K562 (cell line): ENCODE results near the gene RFPL4A. TPM values are rescaled to one million over a fixed set of nuclear protein-coding genes. Genes with fewer than 3 reads are reported as not detected.
A peak's percentile ranks its signal among the peaks of the same experiment; 100 is the strongest.

Experiments used
- ATAC-seq: fragments of 200-7000 bp; cut with Tn5 transposase; 3 replicates; pipeline ENCODE4 v1.9.1; 2020; ENCODE audit warnings: moderate library complexity
- BruUV-seq: library from RNA; stranded (reverse); fragments of 400-500 nt; replicated peaks from 2 replicates; lab custom pipeline; 2021; lab: Mats Ljungman, UMichigan
- CTCF ChIA-PET: fragments of 300-600 bp; formaldehyde crosslinking; extraction: SDS; loops from one replicate; lab custom pipeline; 2021; ENCODE audit warnings: low intra/inter-chr PET ratio; lab: Yijun Ruan, JAX
- POLR2A ChIA-PET: fragments of 300-600, 350-650 bp; sonication (Branson Sonifier 250); formaldehyde crosslinking; extraction: SDS; loops from one replicate; lab custom pipeline; 2021; ENCODE audit warnings: antibody characterized with exemption, inconsistent platforms; lab: Yijun Ruan, JAX
- DNase-seq, 4 experiments: peaks; one replicate each; pipeline versions ENCODE4 v3.0.0 to v3.0.0-alpha.2; 2011 to 2018; ENCODE audit warnings: low spot score in 3 of 4, mixed read lengths in 3 of 4; ENCODE audit errors: extremely low read depth in 1 of 4
- FAIRE-seq: peaks from 2 replicates; lab custom pipeline; 2011; peaks lifted over from hg19 to GRCh38; lab: Jason Lieb, UNC
- H2AFZ ChIP-seq: 2 replicates; pipeline ENCODE4 v1.6.0; 2011; ENCODE audit warnings: low read depth, low read length, control low read depth, inconsistent platforms
- H3K27ac ChIP-seq: fragments of 200-600 bp; 3 replicates; pipeline ENCODE4 v1.8.0; 2011; ENCODE audit warnings: low read depth, mild to moderate bottlenecking, control low read depth, inconsistent platforms, low read length, moderate library complexity, mixed read lengths; ENCODE audit errors: extremely low read depth
- H3K27me3 ChIP-seq, 2 experiments: fragments of 300-600 bp in 1 of 2; 2 replicates in 1 of 2; 3 replicates in 1 of 2; pipeline versions ENCODE4 v1.6.0 to v1.8.0; 2011; ENCODE audit warnings: inconsistent platforms in 2 of 2, low read length in 2 of 2, mild to moderate bottlenecking in 1 of 2, mixed read lengths in 1 of 2, moderate library complexity in 1 of 2; ENCODE audit not compliant: control insufficient read depth in 2 of 2, insufficient read depth in 2 of 2
- H3K36me3 ChIP-seq: fragments of 300-600 bp; 3 replicates; pipeline ENCODE4 v1.8.0; 2011; ENCODE audit warnings: mild to moderate bottlenecking, low read length, inconsistent platforms; ENCODE audit not compliant: control insufficient read depth, insufficient read depth
- H3K4me1 ChIP-seq, 2 experiments: fragments of 200-600 bp in 1 of 2; replicated peaks in 1 of 2; 2 replicates in 1 of 2; 3 replicates in 1 of 2; pipeline versions ENCODE4 v1.5.1 to v1.8.0; 2011; ENCODE audit warnings: inconsistent platforms in 2 of 2, low read length in 2 of 2, mild to moderate bottlenecking in 1 of 2, mixed read lengths in 1 of 2, moderate library complexity in 1 of 2; ENCODE audit not compliant: control insufficient read depth in 2 of 2, insufficient read depth in 2 of 2
- H3K4me2 ChIP-seq: 2 replicates; pipeline ENCODE4 v1.6.1; 2011; ENCODE audit warnings: low read length, control low read depth, inconsistent platforms, mixed read lengths; ENCODE audit not compliant: insufficient read depth
- H3K4me3 ChIP-seq: fragments of 200-600 bp; sonication (generic), shearing (Covaris generic); 2 replicates; pipeline ENCODE4 v1.5.1; 2016; ENCODE audit warnings: control low read depth, inconsistent platforms
- H3K79me2 ChIP-seq: fragments of 200-600 bp; 3 replicates; pipeline ENCODE4 v1.8.0; 2011; ENCODE audit warnings: low read length, inconsistent platforms; ENCODE audit not compliant: control insufficient read depth, insufficient read depth
- H3K9ac ChIP-seq, 2 experiments: 2 replicates each; pipeline versions ENCODE4 v1.6.0 to v1.6.1; 2011; ENCODE audit warnings: low read depth in 2 of 2, low read length in 2 of 2, control low read depth in 1 of 2, inconsistent platforms in 1 of 2, mild to moderate bottlenecking in 1 of 2, mixed read lengths in 1 of 2; ENCODE audit not compliant: insufficient read depth in 1 of 2
- H3K9me1 ChIP-seq: one replicate; pipeline ENCODE4 v1.6.0; 2011; ENCODE audit warnings: inconsistent platforms, mild to moderate bottlenecking, low read length, moderate library complexity; ENCODE audit not compliant: control insufficient read depth, insufficient read depth
- H3K9me3 ChIP-seq: replicated peaks from 2 replicates; pipeline ENCODE4 v1.5.1; 2011; ENCODE audit warnings: low read depth, low read length, inconsistent platforms; ENCODE audit not compliant: control insufficient read depth, insufficient read depth
- H4K20me1 ChIP-seq: replicated peaks from 2 replicates; pipeline ENCODE4 v1.6.1; 2011; ENCODE audit warnings: low read length, inconsistent platforms, mixed read lengths; ENCODE audit not compliant: control insufficient read depth, insufficient read depth
- HNRNPUL1 ChIP-seq: fragments of 200-400 bp; formaldehyde crosslinking; IDR thresholded peaks from 2 replicates; pipeline ENCODE4 v1.6.1; 2017; ENCODE audit warnings: low read length
- JUND ChIP-seq, 2 experiments: IDR thresholded peaks; 2 replicates in 1 of 2; 3 replicates in 1 of 2; pipeline ENCODE4 v1.6.1; 2011; ENCODE audit warnings: borderline replicate concordance in 2 of 2, low read depth in 2 of 2, low read length in 2 of 2, improper control_type of control experiment in 1 of 2, missing biosample characterization in 1 of 2, missing genetic modification characterization in 1 of 2, missing genetic modification reagents in 1 of 2
- LCOR ChIP-seq: sonication (generic); formaldehyde crosslinking; IDR thresholded peaks from 2 replicates; pipeline ENCODE4 v1.8.0; 2022; ENCODE audit warnings: mild to moderate bottlenecking, missing genetic modification reagents
- MLLT1 ChIP-seq, 2 experiments: fragments of 450-650 bp; IDR thresholded peaks; 2 replicates each; pipeline ENCODE4 v1.6.1; 2016
- SIX5 ChIP-seq, 2 experiments: IDR thresholded peaks; 2 replicates each; pipeline ENCODE4 v1.6.1; 2011; ENCODE audit warnings: low read length in 2 of 2, borderline replicate concordance in 1 of 2, low read depth in 1 of 2, mild to moderate bottlenecking in 1 of 2, moderate library complexity in 1 of 2; ENCODE audit not compliant: insufficient read depth in 1 of 2
- SMC3 ChIP-seq: conservative IDR thresholded peaks from 2 replicates; pipeline ENCODE4 v1.6.1; 2011; ENCODE audit warnings: low read depth, low read length, improper control_type of control experiment; ENCODE audit not compliant: insufficient read depth
- ZNF445 ChIP-seq: fragments of 250-450 bp; sonication (Bioruptor Pico); IDR thresholded peaks from 2 replicates; pipeline ENCODE4 v1.4.0; 2020; ENCODE audit warnings: low read depth, mild to moderate bottlenecking, moderate library complexity
- WGBS: fragments of 100-300 bp; shearing (Covaris generic); methylation state at CpG from one replicate; pipeline ENCODE4 v1.1.6; 2016; ENCODE audit warnings: low coverage, mixed read lengths; ENCODE audit not compliant: insufficient coverage; ENCODE audit errors: missing lambda C conversion rate; 5-methylcytosine and 5-hydroxymethylcytosine counted together
- in situ Hi-C: fragments of 300-500 bp; cut with MboI; formaldehyde crosslinking; loops from 4 replicates; pipeline ENCODE4 v1.15.0; 2018; ENCODE audit warnings: inconsistent platforms, mixed read lengths
- intact Hi-C: fragments of 100-400 bp; cut with micrococcal nuclease; formaldehyde crosslinking; loops from 2 replicates; pipeline ENCODE4 v1.14.2; 2022
- polyA plus RNA-seq, 8 experiments: library from polyadenylated mRNA; depleted of rRNA in 4 of 8; stranded (reverse) in 5 of 8; unstranded in 3 of 8; fragments of >200 nt; fragmentation: Nextera tagmentation in 2 of 8; fragmentation: Illumina TruSeq in 1 of 8; extraction: Ambion mirVana in 2 of 8; extraction: Trizol in 1 of 8; gene quantifications; 2 replicates each; pipeline versions ENCODE4 v1.2.1 to v1.2.3, GENCODE V29; 2011 to 2014; ENCODE audit warnings: inconsistent platforms in 1 of 8, missing spikeins in 1 of 8
- total RNA-seq, 7 experiments: library from RNA; depleted of rRNA in 6 of 7; stranded (reverse); fragments of >200 nt in 6 of 7; fragmentation: Illumina TruSeq in 2 of 7; extraction: Trizol in 2 of 7; gene quantifications; 2 replicates each; pipeline versions ENCODE4 v1.2.1 to v1.2.3, GENCODE V29; 2011 to 2021; ENCODE audit warnings: low replicate concordance in 1 of 7
- TF ChIP-seq, protein P1 (sequence below): sonication (generic); formaldehyde crosslinking; IDR thresholded peaks from 2 replicates; pipeline ENCODE4 v1.8.0; 2022; ENCODE audit warnings: mild to moderate bottlenecking, missing genetic modification reagents

Gene RFPL4A
- total and polyA plus RNA-seq, 9 of the 15 experiments (the other 6 are each of a cell fraction or from before 2014, with no cell fraction given) = 0.13 to 1.1 (median 0.23) TPM; not detected in 1

GRCh38 chr19:55809381-55810058, 50.6 kb downstream of the RFPL4A start:
- intact Hi-C loops = loop anchor here (1.0 to 10.0 kb wide), 3 partner anchors 33 to 177 kb away; no protein-coding TSS in a partner anchor
- TF ChIP-seq MLLT1 (IDR thresholded peaks at IDR 0.05) = no peak
- TF ChIP-seq SMC3 = peak; percentile 60
- TF ChIP-seq, protein P1, sequence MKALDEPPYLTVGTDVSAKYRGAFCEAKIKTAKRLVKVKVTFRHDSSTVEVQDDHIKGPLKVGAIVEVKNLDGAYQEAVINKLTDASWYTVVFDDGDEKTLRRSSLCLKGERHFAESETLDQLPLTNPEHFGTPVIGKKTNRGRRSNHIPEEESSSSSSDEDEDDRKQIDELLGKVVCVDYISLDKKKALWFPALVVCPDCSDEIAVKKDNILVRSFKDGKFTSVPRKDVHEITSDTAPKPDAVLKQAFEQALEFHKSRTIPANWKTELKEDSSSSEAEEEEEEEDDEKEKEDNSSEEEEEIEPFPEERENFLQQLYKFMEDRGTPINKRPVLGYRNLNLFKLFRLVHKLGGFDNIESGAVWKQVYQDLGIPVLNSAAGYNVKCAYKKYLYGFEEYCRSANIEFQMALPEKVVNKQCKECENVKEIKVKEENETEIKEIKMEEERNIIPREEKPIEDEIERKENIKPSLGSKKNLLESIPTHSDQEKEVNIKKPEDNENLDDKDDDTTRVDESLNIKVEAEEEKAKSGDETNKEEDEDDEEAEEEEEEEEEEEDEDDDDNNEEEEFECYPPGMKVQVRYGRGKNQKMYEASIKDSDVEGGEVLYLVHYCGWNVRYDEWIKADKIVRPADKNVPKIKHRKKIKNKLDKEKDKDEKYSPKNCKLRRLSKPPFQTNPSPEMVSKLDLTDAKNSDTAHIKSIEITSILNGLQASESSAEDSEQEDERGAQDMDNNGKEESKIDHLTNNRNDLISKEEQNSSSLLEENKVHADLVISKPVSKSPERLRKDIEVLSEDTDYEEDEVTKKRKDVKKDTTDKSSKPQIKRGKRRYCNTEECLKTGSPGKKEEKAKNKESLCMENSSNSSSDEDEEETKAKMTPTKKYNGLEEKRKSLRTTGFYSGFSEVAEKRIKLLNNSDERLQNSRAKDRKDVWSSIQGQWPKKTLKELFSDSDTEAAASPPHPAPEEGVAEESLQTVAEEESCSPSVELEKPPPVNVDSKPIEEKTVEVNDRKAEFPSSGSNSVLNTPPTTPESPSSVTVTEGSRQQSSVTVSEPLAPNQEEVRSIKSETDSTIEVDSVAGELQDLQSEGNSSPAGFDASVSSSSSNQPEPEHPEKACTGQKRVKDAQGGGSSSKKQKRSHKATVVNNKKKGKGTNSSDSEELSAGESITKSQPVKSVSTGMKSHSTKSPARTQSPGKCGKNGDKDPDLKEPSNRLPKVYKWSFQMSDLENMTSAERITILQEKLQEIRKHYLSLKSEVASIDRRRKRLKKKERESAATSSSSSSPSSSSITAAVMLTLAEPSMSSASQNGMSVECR (CRISPR knock-in tag) = no peak
- TF ChIP-seq SIX5 (IDR thresholded peaks at IDR 0.05; ENCODE audit: borderline replicate concordance in 1 of 2, insufficient read depth in 1 of 2, low read depth in 1 of 2, low read length in 2 of 2) = no peak
- no peak for TF ChIP-seq HNRNPUL1
- no peak for TF ChIP-seq LCOR (CRISPR knock-in tag)
- TF ChIP-seq ZNF445 (CRISPR knock-in tag) = no peak
- peak; percentile 26; the same call in 1 of the 2 replicates for TF ChIP-seq JUND (IDR thresholded peaks at IDR 0.05; ENCODE audit: borderline replicate concordance, low read depth, low read length)
- no peak; the same call in 2 of the 3 replicates for TF ChIP-seq JUND (tag; IDR thresholded peaks at IDR 0.05; ENCODE audit: borderline replicate concordance, low read depth, low read length)

More at GRCh38 chr19:55809381-55810058, 50.6 kb downstream of the RFPL4A start:
- ATAC-seq = peak; percentile 100
- peak; percentile 77 to 89 (median 80) for DNase-seq
- no peaks in the 10 kb centered on the region for H3K36me3 ChIP-seq
- peak overlapping the region; percentile 73 for H3K4me2 ChIP-seq
- no peak overlapping the region for H3K9ac ChIP-seq
- no peaks in the 10 kb centered on the region for H3K9me1 ChIP-seq
- CTCF ChIA-PET = interaction anchor here (1.7 to 1.9 kb wide), 2 partner anchors 176 to 178 kb away, joined by 5 to 8 read pairs; no protein-coding TSS in a partner anchor
- peak overlapping the region; percentile 98 for H2AFZ ChIP-seq
- peaks cover 7% of the 10 kb centered on the region for H3K9me3 ChIP-seq
- H3K4me1 ChIP-seq = peaks cover 0 to 2% of the 10 kb centered on the region in 2 experiments; a peak in 1 of 5 replicates
- no peak overlapping the region for H3K27ac ChIP-seq
- H3K27me3 ChIP-seq = peaks cover 0 to 2% of the 10 kb centered on the region in 2 experiments; a peak in 1 of 5 replicates
- H4K20me1 ChIP-seq = no peaks in the 10 kb centered on the region
- no peaks in the 10 kb centered on the region for H3K79me2 ChIP-seq
- H3K4me3 ChIP-seq = no peak overlapping the region
- 2% methylated on average over 20 of the region's 20 CpGs for WGBS
- POLR2A ChIA-PET = interaction anchor here (1.5 kb wide), 1 partner anchor 98 kb away, joined by 4 read pairs; no protein-coding TSS in a partner anchor
- BruUV-seq = no TSS peak
- in situ Hi-C loops = loop anchor here (5.0 to 10.0 kb wide), 2 partner anchors 172 to 295 kb away; no protein-coding TSS in a partner anchor
- peak; percentile 99 for FAIRE-seq
